Cortex of kidney (tissue), 1 donor: ENCODE measurements around the gene CLIP3.
"Not testable (repeated sequence)": the region's sequence is repeated elsewhere in the genome, so short reads cannot be mapped to it uniquely, and the experiment has no call there.

Experiments
- DNase-seq: peaks from one replicate; lab custom pipeline; 2025; lab: John Stamatoyannopoulos, UW

The CLIP3 gene

DNA sequence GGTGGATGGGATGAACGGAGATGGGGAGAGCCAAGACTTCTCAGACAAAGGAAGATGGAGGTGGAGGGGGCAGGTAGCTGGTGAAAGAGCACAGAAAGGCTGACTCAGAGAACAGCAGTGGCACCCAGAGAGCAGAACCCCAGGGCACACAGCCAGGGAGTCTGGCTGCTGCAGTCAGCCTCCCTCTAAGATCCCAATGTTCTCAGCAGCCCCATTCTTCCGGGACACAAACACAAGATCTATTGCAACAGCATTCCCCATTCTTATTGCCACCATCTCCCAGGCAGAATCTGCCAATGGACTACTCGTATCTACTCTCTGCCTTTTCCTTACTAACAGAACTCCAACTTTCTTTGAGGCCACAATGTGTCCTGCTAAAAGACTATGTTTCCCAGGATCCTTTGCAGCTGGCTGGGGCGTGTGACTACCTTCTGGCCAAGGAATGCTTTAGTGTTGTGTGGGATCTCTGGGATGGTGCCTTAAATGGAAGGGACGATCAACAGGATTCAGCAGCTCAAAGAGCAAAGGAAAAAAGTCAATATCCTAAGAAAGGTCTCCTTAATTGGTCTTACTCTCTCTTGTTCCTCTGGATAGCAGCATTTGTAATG lies 13.9 kb upstream of the CLIP3 start:
- DNase-seq = no peak

GRCh38 chr19:36043952-36044351 lies 11.3 kb upstream of the CLIP3 start:
- DNase-seq = no peak

GRCh38 chr19:36041831-36042230 lies 9.2 kb upstream of the CLIP3 start:
- DNase-seq = no peak

DNA sequence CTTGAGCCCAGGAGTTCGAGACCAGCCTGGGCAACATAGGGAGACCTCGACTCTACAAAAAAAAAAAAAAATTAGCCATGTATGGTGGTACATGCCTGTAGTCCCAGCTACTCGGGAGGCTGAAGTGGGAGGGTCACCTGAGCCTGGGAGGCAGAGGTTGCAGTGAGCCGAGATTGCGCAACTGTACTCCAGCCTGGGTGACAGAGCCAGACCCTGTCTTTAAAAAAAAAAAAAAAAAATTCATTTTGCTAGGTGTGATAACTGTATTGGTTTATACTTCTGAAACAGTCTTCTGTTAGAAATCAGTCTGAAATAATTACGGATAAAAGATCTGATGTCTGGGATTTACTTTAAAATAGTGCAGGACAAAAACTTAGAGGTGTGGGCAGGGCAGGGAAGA lies 8.4 kb upstream of the CLIP3 start:
- DNase-seq = not testable (repeated sequence)

GRCh38 chr19:36040495-36040894 lies 7.8 kb upstream of the CLIP3 start:
- DNase-seq = no peak

- no peak for DNase-seq
These were observed 1.4 kb downstream of the CLIP3 start for GRCh38 chr19:36031308-36031707.

GRCh38 chr19:36030264-36031148 lies 2.2 kb downstream of the CLIP3 start:
- no peak for DNase-seq

DNA sequence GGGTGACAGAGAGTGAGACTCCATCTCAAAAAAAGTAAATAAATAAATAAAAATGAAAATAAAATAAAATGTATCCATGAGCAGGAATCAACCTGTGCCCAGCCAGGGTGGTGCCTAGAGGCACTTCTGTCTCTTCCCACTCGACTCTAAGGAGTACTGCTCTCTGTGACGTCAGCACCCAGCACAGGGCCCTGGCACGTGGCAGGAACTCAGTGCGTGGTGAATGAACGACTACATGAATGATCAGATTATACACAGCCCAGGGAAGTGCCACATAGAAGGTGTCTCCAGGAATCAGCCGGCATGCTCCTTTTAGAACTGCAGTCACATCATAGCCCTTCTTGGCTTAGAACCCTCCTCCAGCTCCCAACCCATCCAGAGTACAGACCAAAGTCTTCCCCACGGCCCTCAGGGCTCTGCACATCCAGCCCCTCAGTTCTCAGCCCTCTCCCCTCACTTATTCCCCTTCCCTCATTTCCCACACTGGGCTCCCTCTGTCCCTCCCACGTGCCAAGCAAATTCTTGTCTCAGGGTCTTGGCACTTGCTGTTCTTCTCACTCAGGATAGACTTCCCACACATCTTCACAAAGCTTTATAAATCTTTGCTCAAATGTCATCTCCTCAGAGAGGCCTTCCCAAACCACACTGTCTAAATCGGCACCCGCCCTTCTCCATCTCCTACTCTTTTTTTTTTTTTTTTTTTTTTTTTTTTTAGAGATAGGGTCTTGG lies 4.2 kb downstream of the CLIP3 start:
- no peak for DNase-seq

DNA sequence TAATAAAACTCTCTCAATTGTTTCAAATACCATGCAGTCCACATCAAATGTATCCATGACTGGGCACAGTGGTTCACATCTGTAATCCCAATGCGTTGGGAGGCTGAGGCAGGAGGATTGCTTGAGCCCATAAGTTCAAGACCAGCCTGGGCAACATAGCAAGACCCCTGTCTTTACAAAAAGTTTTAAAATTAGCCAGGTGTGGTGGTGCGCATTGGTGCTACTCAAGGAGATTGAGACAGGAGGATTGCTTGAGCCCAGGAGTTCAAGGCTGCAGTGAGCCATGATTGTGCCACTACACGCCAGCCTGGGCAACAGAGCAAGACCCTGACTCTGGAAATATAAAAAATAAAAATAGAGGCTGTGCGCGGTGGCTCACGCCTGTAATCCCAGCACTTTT lies 5.0 kb downstream of the CLIP3 start:
- no peak for DNase-seq

- DNase-seq = no peak
These were observed 6.4 kb downstream of the CLIP3 start for GRCh38 chr19:36026091-36026876.

DNA sequence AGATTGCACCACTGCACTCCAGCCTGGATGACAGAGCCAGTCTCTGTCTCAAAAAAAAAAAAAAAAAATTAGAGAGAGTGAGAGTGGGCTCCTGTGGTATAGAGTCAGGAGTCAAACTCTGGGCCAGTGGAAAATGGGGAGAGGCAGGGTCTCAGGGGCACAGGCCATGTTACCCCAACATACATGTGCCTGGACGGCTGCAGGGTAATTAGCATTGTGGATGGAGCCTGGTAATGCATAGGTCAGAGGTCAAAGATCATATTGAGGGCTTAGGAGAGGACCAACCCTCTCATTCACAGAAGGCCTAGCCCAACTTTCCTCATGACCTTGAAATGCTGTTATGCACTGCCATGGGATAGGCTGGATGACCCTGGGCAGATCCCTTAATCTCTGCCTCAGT lies 7.1 kb downstream of the CLIP3 start:
- DNase-seq = no peak

- no peak for DNase-seq
These were observed 9.2 kb downstream of the CLIP3 start for GRCh38 chr19:36023432-36023831.

DNA sequence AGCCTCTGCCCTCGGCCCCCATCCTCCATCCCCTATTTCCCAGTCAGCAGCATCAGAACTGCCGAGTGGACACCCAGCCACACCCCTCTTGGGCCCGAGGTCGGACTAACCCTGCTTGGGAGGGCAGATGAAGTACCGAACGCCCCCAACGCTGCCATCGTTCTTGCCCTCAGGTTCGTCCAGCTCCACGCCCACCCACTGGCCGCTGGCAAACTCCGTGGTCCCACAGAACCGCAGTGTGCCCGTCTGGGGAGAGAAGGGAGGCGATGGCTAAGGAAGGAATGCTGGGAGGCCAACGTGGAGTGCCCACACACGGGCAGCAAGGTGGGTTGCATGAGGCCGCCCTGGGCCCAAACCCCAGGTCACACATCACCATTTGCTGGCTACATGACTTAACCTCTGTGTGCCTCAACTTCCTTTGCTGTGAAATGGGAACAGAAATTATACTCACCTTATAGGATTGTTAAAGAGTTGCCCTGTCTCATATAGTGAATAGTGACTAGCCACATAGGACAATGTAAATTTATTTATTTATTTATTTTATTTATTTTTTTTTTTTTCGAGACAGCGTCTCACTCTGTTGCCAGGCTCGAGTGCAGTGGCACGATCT lies 13.5 kb downstream of the CLIP3 start:
- no peak for DNase-seq

- DNase-seq = no peak
These were observed 18.4 kb downstream of the CLIP3 start, which contains the start of gene ALKBH6 for GRCh38 chr19:36014012-36014924. Gene ALKBH6 (minus strand): TSS chr19:36014213. CDS start chr19:36013397, 816 bp downstream.

- DNase-seq = no peak
These were observed 19.2 kb downstream of the CLIP3 start for GRCh38 chr19:36013280-36014011.

- DNase-seq = no peak
These were observed 22.3 kb downstream of the CLIP3 start for GRCh38 chr19:36010402-36010801.

DNA sequence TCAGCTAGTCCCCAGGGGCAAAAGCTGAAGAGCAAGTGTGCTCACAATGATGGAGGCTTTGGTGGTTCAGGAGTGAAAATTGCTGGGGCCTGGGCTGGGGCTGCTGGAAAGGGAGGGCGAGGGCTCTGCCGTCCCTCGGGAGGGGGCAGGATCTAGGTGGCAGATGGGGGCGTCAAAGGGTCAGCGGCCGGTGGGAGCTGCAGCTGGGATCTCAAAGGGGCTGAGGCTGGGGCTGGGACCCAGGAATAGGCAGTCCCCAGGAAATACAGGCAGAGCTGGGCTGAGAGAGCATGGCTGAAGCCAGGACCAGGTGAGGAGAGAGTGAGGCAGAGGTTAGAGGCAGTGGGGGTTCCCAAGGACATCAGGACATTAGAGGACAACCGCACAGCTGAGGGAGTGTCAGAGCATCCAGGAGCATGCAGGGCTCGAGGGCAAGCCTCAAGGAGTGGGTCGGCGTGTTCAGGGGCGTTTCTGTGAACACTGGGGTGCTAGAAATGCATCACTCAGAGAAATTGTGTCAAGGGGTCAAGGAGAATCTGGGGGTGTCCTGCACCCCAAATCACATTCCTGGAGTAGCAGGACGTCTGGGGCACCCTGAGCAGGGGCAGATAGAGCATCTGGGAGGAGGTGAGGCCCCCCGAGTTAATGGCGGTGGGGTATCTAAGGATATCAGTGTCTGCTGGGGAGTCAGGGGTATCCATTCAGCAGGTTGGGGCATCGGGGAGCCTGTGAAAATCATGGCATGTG lies 22.9 kb downstream of the CLIP3 start:
- DNase-seq = no peak

DNA sequence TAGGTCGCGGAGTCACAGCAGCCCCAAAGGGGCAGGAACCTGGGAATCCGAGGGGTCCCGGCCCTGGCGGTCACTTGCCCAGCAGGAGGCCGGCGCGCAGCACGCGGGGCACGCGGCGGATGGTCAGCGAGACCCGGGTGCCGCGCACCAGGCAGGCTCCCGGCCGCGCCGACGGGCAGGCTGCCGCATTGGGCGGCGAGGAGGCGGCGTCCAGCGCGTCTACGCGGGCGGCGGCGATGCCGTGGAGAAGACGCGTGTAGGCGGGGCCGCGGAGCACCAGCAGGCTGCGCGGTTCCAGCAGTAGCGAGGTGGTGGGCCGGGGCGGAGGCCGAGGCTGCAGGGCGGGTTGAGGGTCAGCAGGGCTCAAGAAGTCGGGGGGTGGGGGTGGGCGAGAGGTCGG lies 23.5 kb downstream of the CLIP3 start:
- DNase-seq = no peak
